Measurements from ENCODE around the gene FOXN3. TPM values are rescaled to one million over a fixed set of nuclear protein-coding genes. Genes with fewer than 3 reads are reported as not detected.

FOXN3 gene
- polyA plus RNA-seq, 1 of the 3 experiments (the other 2 are of a cell fraction), result 9.8 TPM

DNA sequence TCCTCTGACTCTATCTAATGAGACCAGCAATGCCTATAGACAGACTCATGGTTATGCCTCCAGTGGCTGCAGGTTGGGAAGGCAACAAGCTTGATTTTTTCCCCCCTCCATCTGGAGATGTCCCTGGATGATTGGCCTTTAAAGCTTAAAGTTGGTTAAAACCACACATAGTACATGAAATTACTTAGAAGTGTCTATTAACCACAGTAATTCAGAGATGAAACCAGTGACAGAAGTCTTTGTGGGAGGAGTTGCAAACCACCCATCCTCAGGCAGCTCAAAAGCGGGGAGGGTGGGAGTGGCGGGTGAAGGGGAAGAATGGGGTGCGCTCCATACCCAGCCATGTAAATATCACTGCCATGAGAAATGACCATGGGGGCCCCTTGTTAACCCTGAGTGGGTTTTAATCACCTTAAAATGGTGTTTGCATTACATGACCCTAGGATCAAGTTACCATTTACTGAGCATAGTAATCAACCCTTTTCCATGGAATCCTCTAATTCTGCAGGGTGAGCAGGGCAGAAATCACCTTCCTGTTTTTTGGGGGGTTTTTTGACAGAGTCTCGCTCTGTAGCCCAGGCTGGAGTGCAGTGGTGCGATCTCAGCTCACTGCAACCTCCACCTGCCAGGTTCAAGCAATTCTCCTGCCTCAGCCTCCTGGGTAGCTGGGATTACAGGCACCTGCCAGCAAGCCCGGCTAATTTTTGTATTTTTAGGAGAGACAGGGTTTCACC lies 133.5 kb downstream of the FOXN3 start:
- H3K4me1 ChIP-seq (ENCODE audit: control insufficient read depth in 1 of 2, insufficient read depth in 2 of 2, low read depth in 1 of 2, low read length in 1 of 2), result no peaks in the 10 kb centered on the region
- H3K36me3 ChIP-seq (replicated peaks in 1 of 2; ENCODE audit: control insufficient read depth in 1 of 2, insufficient read depth in 2 of 2, low read length in 1 of 2), result peaks cover 0 to 8% of the 10 kb centered on the region in 2 experiments
- H3K4me3 ChIP-seq (ENCODE audit: low read depth in 2 of 2, low read length in 1 of 2), result no peak overlapping the region
- no peaks in the 10 kb centered on the region for H3K9me3 ChIP-seq
- H3K27ac ChIP-seq (ENCODE audit: low read depth in 2 of 2, low read length in 1 of 2), result peak overlapping the region in 1 of 2 experiments; percentile 71; a peak in 1 of 4 replicates
- WGBS (ENCODE audit: low lambda C conversion rate), result 90% methylated on average over 5 of the region's 6 CpGs
- no peak for TF ChIP-seq RFX5 (IDR thresholded peaks at IDR 0.05; ENCODE audit: low read length)
- TF ChIP-seq MEF2A (IDR thresholded peaks at IDR 0.05; ENCODE audit: borderline replicate concordance, low read depth), result no peak
- no peak for TF ChIP-seq MXI1 (IDR thresholded peaks at IDR 0.05; ENCODE audit: low read depth, low read length)
- TF ChIP-seq GATA2 (CRISPR knock-in tag; IDR thresholded peaks at IDR 0.05), result no peak
- no peak for TF ChIP-seq EZH2phosphoT487 (IDR thresholded peaks at IDR 0.05; ENCODE audit: borderline replicate concordance, low read depth)
- no peak for TF ChIP-seq MAX (IDR thresholded peaks at IDR 0.05; ENCODE audit: low read depth)
- TF ChIP-seq SMC3 (IDR thresholded peaks at IDR 0.05; ENCODE audit: low read depth, low read length), result no peak
- TF ChIP-seq USF1 (IDR thresholded peaks at IDR 0.05; ENCODE audit: borderline replicate concordance, low read depth), result no peak
- TF ChIP-seq, protein P1, sequence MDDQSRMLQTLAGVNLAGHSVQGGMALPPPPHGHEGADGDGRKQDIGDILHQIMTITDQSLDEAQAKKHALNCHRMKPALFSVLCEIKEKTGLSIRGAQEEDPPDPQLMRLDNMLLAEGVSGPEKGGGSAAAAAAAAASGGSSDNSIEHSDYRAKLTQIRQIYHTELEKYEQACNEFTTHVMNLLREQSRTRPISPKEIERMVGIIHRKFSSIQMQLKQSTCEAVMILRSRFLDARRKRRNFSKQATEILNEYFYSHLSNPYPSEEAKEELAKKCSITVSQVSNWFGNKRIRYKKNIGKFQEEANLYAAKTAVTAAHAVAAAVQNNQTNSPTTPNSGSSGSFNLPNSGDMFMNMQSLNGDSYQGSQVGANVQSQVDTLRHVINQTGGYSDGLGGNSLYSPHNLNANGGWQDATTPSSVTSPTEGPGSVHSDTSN (IDR thresholded peaks at IDR 0.05), result no peak
- no peak for TF ChIP-seq JUND (IDR thresholded peaks at IDR 0.05)
- no peak for TF ChIP-seq NFIC (IDR thresholded peaks at IDR 0.05; ENCODE audit: borderline replicate concordance)
- no peak for TF ChIP-seq ZBTB33 (IDR thresholded peaks at IDR 0.05; ENCODE audit: borderline replicate concordance, low read depth)
- no peak for TF ChIP-seq FOXJ3 (CRISPR knock-in tag; IDR thresholded peaks at IDR 0.05)
- H3K9me2 ChIP-seq, result no peaks in the 10 kb centered on the region
- no peak overlapping the region for H3K4me2 ChIP-seq
- no peaks in the 10 kb centered on the region for H4K20me1 ChIP-seq (ENCODE audit: insufficient read depth)
- no peaks in the 10 kb centered on the region for H3F3A ChIP-seq (replicated peaks; ENCODE audit: insufficient read depth)
- H3K9ac ChIP-seq, result no peak overlapping the region
- DNase-seq, result no peak
- CTCF ChIA-PET, result no interaction called here
- H3K27me3 ChIP-seq (ENCODE audit: insufficient read depth), result no peaks in the 10 kb centered on the region
- POLR2A ChIA-PET, result no interaction called here
- no peak overlapping the region for H2AFZ ChIP-seq (ENCODE audit: low read depth)
- H3K79me2 ChIP-seq (ENCODE audit: insufficient read depth), result no peaks in the 10 kb centered on the region

DNA sequence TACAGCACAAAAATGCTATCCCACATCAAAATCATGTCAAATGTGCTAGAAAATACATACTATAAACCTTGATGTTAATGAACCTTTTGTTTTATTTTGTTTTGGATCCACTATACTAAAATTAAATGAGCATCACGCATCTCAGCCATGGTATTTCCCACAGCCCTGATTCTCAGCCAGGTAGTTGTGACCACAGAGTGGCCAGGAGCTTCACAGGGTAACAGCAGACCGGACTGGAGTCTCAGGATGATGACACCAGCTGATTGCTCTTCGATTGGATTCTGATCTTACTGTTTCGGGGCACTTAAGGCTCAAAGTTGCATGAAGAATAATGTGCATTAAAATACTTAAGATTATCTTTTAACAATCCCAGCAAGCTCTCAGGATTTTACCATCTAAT lies 134.8 kb downstream of the FOXN3 start:
- peaks cover 0 to 8% of the 10 kb centered on the region in 2 experiments for H3K36me3 ChIP-seq (replicated peaks in 1 of 2; ENCODE audit: control insufficient read depth in 1 of 2, insufficient read depth in 2 of 2, low read length in 1 of 2)
- no peak for DNase-seq
- no peaks in the 10 kb centered on the region for H3K79me2 ChIP-seq (ENCODE audit: insufficient read depth)
- no peaks in the 10 kb centered on the region for H3K27me3 ChIP-seq (ENCODE audit: insufficient read depth)
- ChIA-PET POLR2A (no interaction called here), CTCF (no interaction called here)
- no peak overlapping the region for H3K4me3 ChIP-seq (ENCODE audit: low read depth in 2 of 2, low read length in 1 of 2)
- no peaks in the 10 kb centered on the region for H3K9me3 ChIP-seq
- peaks cover 0 to under 1% of the 10 kb centered on the region in 2 experiments; a peak in 1 of 4 replicates for H3K4me1 ChIP-seq (ENCODE audit: control insufficient read depth in 1 of 2, insufficient read depth in 2 of 2, low read depth in 1 of 2, low read length in 1 of 2)
- no peaks in the 10 kb centered on the region for H4K20me1 ChIP-seq (ENCODE audit: insufficient read depth)
- no peak overlapping the region for H3K9ac ChIP-seq
- no peaks in the 10 kb centered on the region for H3K9me2 ChIP-seq
- H2AFZ ChIP-seq (ENCODE audit: low read depth), result no peak overlapping the region
- no peak overlapping the region for H3K27ac ChIP-seq (ENCODE audit: low read depth in 2 of 2, low read length in 1 of 2)
- WGBS (ENCODE audit: low lambda C conversion rate), result 83% methylated on average over 4 of the region's 4 CpGs
- H3K4me2 ChIP-seq, result no peak overlapping the region
- no peaks in the 10 kb centered on the region for H3F3A ChIP-seq (replicated peaks; ENCODE audit: insufficient read depth)
- TF ChIP-seq SIN3A (IDR thresholded peaks at IDR 0.05; ENCODE audit: borderline replicate concordance, low read depth, low read length) (no peak), EP300 (IDR thresholded peaks at IDR 0.05; ENCODE audit: borderline replicate concordance in 1 of 2, low read depth in 1 of 2, low read length in 1 of 2) (no peak), FOXJ3 (CRISPR knock-in tag; IDR thresholded peaks at IDR 0.05) (no peak), USF2 (IDR thresholded peaks at IDR 0.05; ENCODE audit: borderline replicate concordance, low read depth, low read length) (no peak), RXRA (IDR thresholded peaks at IDR 0.05; ENCODE audit: borderline replicate concordance, low read depth) (no peak), FOXM1 (IDR thresholded peaks at IDR 0.05; ENCODE audit: low read depth) (no peak), USF1 (IDR thresholded peaks at IDR 0.05; ENCODE audit: borderline replicate concordance, low read depth) (no peak), GABPA (IDR thresholded peaks at IDR 0.05; ENCODE audit: low read depth) (no peak), CHD2 (IDR thresholded peaks at IDR 0.05; ENCODE audit: low read length, partially characterized antibody) (no peak)

Measured in SK-N-SH (cell line).